HG03045 (cell line): ENCODE results near the gene RELN.
"Not testable (repeated sequence)": the region's sequence is repeated elsewhere in the genome, so short reads cannot be mapped to it uniquely, and the experiment has no call there.

ENCODE experiments used
- ATAC-seq: cut with Tn5 transposase; IDR thresholded peaks from one replicate; pipeline ENCODE4 v1.9.1; 2021; ENCODE audit warnings: mild to moderate bottlenecking, moderate library complexity; ENCODE audit not compliant: unreplicated experiment

Gene RELN

DNA sequence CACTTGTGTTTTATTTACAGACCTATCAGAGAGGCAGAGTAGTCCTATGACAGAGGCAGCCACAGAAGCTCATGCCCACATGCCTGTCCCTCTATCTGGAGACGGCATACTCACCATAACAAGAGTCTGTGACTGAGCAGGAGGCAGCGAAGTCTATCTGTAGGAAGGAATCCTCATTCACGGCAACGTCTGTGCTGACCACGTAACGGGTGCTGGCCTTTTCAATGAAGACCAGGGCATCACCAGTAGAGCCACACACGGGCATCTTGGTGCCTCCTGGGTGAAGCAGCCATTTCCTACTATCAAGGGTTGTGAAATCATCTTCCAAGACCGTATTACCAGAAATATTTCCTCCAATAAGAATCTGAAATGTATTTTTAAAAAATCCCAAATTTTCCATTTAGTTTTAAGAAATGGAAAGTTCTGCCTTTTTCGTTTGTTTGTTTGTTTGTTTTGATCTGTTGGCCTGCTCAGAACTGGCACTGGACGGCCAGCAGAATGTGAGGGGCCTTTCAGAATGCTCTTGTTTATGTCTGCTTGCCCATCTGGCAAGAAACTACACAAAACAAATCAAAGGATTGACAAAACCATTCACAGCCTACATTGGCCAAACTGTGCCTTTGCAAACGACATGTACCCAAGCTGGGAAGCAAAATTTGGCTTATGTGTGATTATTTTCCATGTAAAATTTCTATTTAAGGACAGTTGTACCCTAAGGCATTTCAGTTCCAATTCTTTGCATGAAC is 450.3 kb downstream of the RELN start:
- no peak for ATAC-seq

DNA sequence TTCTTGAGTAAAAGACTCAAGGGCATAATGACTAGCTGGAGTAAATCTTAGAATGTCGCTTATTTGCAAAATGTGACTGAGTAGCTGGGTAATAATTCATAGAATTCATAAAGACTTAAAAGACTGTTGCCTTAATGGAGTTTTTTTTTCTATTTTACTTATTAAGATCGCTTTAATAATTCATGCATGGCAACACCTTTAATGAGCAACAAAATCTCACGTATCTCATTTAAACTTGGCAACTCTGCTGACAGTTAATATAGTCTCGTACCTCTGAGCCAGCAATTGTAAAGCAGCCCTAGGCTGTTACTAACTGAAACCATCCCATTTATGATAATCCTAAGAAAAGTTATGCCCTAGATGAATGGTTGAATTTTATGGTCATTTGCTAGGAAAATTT is 455.7 kb downstream of the RELN start:
- ATAC-seq: no peak

DNA sequence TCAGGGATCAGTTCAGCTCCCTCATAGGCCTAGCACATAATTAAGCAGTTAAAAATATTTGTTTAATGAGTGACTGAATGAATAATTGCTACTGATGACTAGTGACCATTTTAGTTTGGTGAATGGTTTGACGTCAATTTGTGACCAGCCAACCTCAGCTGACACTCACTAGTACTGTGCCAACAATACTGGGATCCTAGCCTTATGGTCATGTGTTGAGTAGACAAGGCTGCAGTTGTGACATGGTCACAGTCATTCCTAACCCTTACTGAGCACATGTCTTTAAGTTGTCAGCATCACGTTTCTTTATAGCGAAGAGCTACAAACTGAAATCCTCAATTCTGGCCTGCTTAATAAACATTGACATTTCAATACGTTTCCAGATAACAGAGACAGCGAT is 456.5 kb downstream of the RELN start:
- no peak for ATAC-seq

DNA sequence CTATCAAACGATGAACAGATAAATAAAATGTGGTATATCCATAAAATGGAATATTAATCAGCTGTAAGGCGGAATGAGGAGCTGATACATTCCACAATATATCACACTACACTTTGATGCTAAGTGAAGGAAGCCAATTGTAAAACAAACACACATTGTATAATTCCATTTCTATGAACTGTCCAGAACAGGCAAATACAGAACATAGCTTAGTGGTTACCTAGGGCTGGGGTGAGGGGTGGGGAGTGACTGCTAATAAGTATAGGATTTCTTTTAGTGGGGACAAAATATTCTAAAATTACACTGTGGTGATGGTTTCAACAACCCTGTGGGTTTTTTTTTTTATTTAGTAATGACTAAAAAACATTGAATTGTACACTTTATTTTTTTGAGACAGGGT is 461.3 kb downstream of the RELN start:
- ATAC-seq: no peak

DNA sequence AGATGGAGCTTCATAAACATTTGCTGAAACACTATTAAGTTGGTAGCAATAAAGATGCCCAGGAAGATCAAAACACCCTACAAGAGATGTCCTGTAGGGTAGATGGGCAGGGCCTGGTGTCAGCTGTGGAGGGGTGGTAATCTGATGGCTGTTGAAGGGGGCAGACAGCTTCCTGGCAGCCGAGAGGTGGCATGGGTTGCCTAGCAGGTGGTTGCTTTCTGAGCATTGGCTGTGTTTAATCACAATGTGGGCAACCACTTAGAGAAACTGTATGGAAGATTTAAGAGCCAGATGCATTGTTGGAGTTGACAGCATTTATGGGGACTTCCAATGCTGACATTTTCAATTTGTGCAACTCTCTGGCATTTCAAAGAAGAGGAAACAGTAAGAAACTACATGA is 463.5 kb downstream of the RELN start:
- no peak for ATAC-seq

DNA sequence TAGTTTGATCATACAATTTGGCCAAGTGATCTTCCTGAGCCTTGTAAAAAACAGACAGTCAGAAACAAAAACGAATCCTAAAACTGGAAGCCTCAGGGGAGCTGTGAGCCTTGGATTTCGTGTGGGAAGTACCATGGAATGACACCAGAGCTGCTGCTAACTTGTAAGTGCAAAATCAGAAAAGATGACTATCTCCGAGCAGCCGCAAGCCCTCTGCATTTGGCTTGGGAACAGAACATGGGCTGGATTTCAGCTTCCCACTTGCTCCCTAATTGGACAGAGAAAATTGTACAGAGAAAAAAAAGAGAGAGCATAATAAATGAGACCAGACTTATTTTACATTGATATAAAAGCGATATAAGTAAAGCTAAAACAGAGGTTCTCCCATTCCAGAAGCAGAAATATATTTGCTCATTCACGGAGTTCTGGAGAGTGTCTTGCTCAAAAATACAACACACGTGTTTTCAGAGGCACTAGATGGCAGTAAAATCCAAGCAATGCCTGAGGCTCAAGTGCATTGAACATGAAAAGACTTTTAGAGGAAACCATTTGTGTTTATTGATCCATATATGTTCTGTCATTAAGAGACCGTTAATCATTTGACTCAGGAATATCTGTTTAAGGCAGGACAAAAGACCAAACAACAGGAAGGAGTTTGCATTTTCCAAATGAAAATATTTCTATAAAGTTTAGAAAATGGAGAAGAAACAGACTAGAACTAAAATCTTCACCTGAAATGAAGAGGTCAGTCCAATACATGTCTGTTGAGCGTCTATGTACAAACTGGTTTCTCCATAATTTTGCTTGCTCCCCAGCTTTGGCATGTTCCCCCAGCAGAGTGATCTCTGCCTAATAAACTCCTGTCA is 465.2 kb downstream of the RELN start:
- ATAC-seq: no peak

DNA sequence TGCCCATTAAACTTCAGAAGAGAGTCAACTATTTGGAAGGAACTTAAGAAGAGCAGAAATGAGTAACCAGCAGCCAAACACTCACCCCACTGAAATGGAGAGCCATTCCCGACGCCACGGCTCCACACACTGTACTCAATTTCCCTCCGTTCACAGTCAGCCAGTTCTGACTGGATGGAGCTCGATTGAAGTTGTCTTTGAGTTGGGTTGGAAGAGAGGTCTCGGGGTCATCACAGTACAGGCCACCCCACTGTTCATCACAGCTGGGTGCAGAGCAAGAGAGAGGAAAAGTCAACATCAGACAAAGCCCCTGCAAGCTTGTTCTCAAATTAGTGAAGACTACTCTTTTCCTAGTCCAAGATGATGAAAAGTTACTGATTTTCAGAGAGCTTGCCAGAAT is 467.5 kb downstream of the RELN start:
- ATAC-seq: no peak

DNA sequence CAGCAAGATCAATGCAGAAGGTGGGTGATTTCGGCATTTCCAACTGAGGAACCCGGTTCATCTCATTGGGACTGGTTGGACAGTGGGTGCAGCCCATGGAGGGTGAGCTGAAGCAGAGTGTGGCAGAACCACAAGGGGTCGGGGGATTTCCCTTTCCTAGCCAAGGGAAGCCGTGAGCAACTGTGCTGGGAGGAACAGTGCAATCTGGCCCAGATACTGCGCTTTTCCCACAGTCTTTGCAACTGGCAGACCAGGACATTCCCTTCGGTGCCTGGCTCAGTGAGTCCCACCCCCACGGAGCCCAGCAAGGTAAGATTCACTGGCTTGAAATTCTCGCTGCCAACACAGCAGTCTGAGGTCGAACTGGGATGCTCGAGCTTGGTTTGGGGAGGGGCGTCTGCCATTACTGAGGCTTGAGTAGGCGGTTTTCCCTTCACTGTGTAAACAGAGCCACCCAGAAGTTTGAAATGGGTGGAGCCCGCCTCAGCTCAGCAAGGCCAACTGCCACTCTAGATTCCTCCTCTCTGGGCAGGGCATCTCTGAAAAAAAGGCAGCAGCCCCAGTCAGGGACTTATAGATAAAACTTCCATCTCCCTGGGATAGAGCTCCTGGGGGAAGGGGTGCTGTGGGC is 484.8 kb downstream of the RELN start:
- no peak for ATAC-seq

DNA sequence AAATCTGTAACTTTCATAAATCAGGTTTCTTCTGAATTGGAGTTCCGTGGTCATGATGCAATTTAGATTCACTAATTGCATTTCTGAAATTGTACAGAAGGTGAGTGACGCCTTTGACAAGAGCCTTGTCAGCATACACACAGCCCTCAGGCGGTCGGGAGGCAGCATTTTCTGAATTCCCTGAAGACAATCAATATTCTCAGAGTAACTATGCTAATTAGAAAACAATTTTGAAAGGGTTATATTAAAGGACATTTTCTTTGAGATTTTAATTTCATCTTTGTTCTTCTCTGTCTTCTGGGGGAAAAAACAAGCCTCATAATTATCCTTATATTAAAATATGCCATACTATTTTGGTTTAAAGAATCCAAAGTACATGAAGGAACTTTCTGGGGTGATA is 488.3 kb downstream of the RELN start:
- no peak for ATAC-seq

DNA sequence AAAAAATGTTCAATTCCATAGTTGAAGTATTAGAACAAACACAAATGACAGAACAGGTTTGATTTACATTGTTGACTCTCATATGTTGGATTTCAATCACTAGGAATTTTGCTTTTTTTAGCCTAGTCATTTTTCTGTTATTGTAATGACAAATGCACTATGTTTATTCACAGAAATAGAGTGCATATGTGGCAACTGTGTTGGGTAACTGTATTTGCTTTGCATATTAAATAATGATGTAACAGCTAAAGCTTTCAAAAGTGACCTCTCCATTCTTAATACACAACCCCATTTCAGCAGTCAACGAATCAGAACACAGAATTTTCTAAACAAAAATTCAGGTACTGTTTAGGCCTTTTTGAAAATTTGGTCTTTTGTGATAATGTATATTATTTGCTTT is 489.5 kb downstream of the RELN start:
- no peak for ATAC-seq

DNA sequence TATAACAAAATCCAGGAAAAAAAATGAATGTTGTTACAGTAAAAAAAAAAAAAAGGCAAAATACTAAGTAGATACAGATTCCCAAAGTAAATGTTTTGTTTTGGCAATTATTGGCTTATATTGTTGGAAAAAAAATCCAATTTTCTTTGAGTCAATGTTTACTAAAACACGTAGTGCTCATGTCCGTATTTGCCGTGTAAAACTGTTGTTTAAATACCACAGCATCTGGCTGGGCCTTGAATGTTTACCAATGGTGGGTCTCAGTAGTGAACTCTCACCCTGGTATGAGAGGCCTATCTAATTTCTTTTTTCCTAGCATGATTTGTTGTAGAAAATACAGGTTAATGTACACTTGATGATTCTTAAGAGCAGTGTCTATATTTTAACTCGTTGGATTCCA is 502.0 kb downstream of the RELN start:
- ATAC-seq: no peak

DNA sequence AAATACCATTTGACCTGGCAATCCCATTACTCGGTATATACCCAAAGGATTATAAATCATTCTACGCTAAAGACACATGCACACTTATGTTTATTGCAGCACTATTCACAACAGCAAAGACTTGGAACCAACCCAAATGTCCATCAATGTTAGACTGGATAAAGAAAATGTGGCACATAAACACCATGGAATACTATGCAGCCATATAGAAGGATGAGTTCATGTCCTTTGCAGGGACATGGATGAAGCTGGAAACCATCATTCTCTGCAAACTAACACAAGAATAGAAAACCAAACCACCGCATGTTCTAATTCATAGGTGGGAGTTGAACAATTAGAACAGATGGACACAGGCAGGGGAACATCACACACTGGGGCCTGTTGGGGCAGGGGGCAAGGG is 502.6 kb downstream of the RELN start:
- ATAC-seq: not testable (repeated sequence)

DNA sequence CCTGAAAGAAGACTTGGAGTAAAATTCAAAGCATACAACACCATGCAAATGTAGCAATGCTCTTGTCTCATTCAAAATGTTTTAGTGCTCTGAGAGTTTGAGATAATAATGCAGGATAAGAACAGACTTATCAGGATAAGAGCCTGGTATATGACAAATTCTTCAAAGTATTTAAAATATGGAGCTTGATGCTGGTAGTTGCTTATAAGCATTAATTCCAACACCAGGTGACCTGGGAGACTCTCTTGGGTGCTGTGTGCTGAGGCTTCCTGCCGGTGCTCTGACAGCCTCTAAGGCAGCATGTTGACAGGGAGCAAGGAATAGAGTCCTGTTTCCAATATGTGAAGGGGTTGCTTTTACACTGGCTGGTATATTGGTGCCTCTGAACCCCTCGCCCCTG is 508.7 kb downstream of the RELN start:
- no peak for ATAC-seq

DNA sequence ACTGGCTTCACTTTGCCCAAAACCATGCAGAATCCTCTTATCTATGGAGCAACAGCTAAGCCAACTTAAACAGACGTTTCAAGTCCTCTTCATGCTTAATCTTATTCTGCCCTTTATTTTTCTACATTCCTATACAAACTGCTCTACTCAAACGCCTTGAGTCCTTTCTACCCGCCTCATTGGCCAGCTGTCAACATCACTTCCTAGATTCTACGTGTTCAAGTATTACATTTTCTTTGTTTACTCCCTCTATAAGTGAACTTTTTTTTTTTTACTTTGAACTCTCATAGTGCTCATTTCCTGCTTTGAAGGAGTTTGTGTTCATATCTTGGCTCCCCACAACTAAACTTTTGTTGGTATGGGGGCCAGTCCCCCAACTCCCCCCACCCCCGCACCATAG is 514.5 kb downstream of the RELN start:
- ATAC-seq: no peak

DNA sequence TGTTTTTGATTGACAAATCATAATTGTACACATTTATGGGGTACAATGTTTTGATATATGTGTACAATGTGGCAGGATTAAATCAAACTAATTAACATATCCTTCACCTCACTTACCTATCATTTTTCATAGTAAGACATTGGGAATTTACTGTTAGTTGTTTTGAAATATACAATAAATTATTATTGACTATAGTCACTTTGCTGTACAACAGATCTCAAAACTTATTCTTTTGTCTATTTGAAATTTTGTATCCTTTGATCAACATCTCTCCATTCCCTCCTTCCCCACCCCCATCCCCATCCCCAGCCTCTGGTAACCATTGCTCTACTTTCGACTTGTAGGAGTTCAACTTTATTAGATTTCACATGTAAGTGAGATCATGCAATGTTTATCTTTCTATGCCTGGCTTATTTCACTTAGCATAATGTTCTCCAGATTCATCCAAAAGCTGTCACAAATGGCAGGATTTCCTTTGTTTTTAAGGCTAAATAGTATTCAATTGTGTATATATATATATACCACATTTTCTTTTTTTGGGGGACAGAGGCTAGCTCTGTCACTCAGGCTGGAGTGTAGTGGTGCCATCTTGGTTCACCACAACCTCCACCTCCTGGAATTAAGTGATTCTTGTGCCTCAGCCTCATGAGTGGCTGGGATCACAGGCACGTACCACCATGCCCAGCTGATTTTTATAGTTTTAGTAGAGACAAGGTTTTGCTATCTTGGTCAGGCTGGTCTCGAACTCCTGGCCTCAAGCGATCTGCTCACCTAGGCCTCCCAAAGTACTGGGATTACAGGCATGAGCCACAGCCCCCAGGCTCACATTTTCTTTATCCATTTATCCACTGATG is 520.1 kb downstream of the RELN start:
- no peak for ATAC-seq

DNA sequence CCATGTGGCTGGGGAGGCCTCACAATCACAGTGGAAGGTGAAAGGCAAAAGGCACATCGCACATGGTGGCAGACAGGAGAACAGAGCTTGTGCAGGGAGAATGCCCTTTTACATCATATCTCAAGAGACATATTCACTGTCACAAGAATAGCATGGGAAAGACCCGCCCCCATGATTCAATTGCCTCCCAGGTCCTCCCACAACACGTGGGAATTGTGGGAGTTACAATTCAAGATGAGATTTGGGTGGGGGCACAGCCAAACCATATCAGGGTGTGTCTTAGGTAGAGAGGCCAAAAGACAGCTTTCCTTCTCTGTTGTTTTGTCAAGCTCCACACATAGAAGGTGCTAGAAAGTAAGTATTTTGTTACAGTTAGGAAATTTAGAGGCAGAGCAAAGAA is 522.6 kb downstream of the RELN start:
- ATAC-seq: no peak

DNA sequence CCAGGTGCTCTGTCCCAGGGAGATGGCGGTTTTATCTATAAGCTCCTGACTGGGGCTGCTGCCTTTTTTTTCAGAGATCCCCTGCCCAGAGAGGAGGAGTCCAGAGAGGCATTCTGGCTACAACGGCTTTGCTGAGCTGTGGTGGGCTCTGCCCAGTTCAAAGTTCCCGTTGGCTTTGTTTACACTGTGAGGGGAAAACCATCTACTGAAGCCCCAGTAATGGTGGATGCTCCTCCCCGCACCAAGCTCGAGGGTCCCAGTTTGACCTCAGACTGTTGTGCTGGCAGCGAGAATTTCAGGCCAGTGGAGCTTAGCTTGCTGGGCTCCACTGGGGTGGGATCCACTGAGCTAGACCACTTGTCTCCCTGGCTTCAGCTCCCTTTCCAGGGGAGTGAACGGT is 527.1 kb downstream of the RELN start:
- ATAC-seq: no peak

DNA sequence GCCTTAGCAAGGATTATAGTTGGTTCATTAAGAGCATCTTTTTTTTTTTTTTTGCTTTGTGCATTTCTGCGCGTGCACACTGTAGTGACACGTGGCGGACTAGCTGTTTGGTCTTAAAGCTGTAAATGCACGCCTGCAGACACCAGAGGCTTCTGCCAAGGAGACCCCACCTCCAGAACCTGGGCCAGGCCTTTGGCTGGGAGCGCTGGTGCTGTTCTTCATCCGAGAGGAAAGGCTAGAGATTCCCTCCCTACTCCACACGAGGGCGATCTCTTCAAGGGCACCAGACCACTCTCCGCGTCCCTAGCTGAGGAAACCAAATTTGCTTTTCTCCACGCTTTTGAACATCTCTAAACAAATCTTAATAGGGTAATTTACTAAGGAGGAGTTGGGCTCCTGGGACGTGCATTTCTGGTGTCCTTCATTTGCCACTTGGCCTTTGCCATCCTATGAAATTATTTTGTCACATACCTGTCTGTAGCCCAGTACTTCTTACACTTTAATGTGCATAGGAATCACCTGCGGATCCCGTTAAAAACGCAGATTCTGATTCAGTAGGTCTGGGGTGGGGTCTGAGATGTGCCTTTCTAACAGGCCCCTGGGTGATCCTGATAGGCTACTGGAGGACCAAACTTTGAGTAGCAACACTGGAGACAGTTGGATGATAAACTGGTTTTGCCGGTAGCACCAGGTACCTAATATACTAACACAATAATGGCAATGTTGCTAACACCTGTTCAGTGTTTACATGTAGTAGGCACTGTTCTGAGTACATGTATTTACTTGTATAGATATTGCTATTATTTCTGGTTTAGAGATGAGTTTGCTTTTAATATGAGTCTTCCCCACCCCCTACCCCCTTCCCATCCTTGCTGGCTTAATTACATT is 542.1 kb downstream of the RELN start:
- ATAC-seq: peak; percentile 50

DNA sequence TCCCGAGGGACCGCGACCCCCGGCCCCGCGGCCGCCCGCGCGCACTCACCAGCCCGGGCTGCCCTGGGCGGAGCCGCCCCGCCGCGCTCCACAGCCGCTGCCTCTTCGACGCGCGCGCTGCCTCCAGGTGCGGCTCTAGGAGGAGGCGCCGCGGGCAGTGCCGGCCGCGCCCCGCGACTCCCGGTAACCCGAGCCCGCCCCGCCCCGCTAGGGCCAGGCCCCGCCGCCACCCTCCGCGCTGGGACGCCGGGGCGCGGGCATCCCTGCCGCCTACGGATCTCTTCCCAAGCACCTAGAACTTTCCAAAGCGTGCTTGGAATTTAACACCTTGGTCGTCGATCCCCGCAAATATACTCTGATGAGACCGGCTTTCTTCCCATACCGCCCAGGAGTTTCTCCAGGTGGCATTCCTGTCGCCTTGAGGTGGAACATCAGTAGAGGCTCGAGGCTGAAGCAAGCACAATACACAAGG is 543.4 kb downstream of the RELN start, which contains the start of gene SLC26A5:
Gene SLC26A5 (minus strand): TSS at position 159 of the 472 bp plus-strand sequence. CDS start 24,693 bp downstream, outside the sequence.
- ATAC-seq: no peak
